Raji (cell line): ENCODE data around the gene HARBI1.

Experiments
- POLR2A ChIP-seq: IDR thresholded peaks from 2 replicates; pipeline ENCODE4 v1.6.1; 2011; ENCODE audit warnings: low read depth, low read length, control low read depth; ENCODE audit not compliant: insufficient read depth

Gene HARBI1

DNA sequence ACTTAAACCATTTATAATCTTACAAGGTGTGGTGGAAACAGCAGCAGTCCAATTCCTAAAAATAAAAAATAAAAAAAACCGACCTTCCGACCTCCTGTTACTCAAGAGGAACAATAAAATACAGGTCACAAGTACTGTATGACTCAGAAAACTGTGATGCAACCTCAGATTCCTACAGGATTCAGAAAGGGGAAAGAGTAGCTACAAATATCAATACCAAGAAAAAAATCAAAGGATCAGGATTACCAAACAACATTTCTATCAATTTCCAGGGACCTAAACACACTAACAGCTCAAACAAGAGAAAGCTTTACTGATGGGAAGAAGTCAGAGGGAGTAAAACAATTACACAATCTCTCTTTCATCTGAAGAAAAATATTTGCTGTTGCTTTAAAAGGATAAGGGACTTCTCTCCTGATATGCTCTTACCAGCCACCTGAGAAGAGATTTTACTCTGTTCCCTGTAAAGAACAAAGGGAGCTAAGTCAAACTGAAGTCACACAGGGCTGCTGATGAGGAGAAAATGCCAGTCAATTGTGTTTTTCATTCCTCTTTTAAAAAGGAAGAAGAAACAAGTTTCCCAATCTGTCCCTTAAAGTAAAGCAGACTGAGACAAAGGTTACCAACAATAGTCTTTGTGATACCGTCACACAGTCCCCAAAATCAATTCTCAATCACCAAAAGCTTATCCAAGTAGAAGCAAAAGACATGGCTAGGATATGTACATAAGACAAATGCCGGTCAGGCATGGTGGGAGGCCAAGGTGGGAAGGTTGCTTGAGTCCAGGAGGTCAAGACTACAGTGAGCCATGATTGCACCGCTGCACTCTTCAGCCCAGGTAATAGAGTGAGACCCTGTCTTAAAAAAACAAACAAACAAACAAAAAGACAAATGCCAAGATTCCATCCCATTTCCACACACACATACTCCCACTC lies 62.5 kb downstream of the HARBI1 start:
- no peak for TF ChIP-seq POLR2A

DNA sequence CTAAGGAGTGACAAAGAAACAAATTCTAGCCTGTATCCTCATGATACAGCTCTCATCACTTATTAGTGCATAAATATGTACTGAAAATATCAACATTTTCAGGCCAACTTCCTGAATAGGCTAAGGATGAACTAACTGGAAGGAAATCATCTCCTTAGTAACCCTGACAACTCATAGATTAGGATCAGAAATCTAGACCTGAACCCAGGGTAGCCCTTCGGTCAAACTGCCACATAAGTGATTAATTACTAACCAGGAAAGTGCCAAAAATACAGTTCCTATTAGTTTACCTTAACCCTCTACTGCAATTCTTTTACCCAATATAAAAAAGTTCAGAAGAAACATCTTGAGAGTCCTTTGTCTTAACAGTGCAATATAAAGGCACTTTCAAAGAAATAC lies 63.2 kb downstream of the HARBI1 start:
- no peak for TF ChIP-seq POLR2A
